GM19397 (cell line): ENCODE data around the gene NOL9.

Experiments
- ATAC-seq: cut with Tn5 transposase; IDR thresholded peaks from one replicate; pipeline ENCODE4 v1.9.1; 2021; ENCODE audit warnings: mild to moderate bottlenecking, moderate library complexity; ENCODE audit not compliant: unreplicated experiment

NOL9 gene

GRCh38 chr1:6491081-6491449 lies 63.2 kb downstream of the NOL9 start:
- ATAC-seq = no peak

- no peak for ATAC-seq
Observed at GRCh38 chr1:6490181-6491080, 63.9 kb downstream of the NOL9 start.

- ATAC-seq = no peak
Observed at GRCh38 chr1:6489799-6490180, 64.5 kb downstream of the NOL9 start.

GRCh38 chr1:6489383-6489765 lies 64.9 kb downstream of the NOL9 start:
- no peak for ATAC-seq

GRCh38 chr1:6488602-6489382 lies 65.5 kb downstream of the NOL9 start:
- no peak for ATAC-seq

- no peak for ATAC-seq
Observed at GRCh38 chr1:6487804-6488484, 66.4 kb downstream of the NOL9 start.

- no peak for ATAC-seq
Observed at GRCh38 chr1:6486433-6487011, 67.8 kb downstream of the NOL9 start.

GRCh38 chr1:6485168-6486101 lies 68.9 kb downstream of the NOL9 start:
- ATAC-seq = no peak

- no peak for ATAC-seq
Observed at GRCh38 chr1:6484826-6485167, 69.5 kb downstream of the NOL9 start.

GRCh38 chr1:6483761-6484117 lies 70.6 kb downstream of the NOL9 start:
- no peak for ATAC-seq

- no peak for ATAC-seq
Observed at GRCh38 chr1:6483017-6483760, 71.1 kb downstream of the NOL9 start.

GRCh38 chr1:6481820-6482219 lies 72.5 kb downstream of the NOL9 start:
- no peak for ATAC-seq

GRCh38 chr1:6477039-6477820 lies 77.1 kb downstream of the NOL9 start:
- ATAC-seq = no peak

GRCh38 chr1:6476483-6476882 lies 77.8 kb downstream of the NOL9 start:
- no peak for ATAC-seq

GRCh38 chr1:6475381-6476133 lies 78.8 kb downstream of the NOL9 start:
- ATAC-seq = no peak

- ATAC-seq = no peak
Observed at GRCh38 chr1:6474815-6475282, 79.5 kb downstream of the NOL9 start.

GRCh38 chr1:6473974-6474814 lies 80.1 kb downstream of the NOL9 start:
- ATAC-seq = no peak
